Cardiac fibroblast (primary cell): Measurements from ENCODE around the gene IL12A.

ENCODE experiments used
- DNase-seq, 2 donors: peaks; one replicate each; pipeline versions ENCODE4 v3.0.0 to v3.0.0-alpha.2; 2010; ENCODE audit warnings: low read depth in 2 of 2
- H3K4me3 ChIP-seq, 2 donors: replicated peaks in 1 of 2; 1 replicate in 1 of 2; 2 replicates in 1 of 2; pipeline ENCODE4 v1.5.1; 2011; ENCODE audit warnings: low read depth in 2 of 2, low read length in 2 of 2, mild to moderate bottlenecking in 2 of 2, moderate library complexity in 1 of 2
- CTCF ChIP-seq: IDR thresholded peaks from one replicate; pipeline ENCODE4 v1.5.1; 2011; ENCODE audit warnings: low read depth, mild to moderate bottlenecking, low read length, inconsistent platforms

The IL12A gene

DNA sequence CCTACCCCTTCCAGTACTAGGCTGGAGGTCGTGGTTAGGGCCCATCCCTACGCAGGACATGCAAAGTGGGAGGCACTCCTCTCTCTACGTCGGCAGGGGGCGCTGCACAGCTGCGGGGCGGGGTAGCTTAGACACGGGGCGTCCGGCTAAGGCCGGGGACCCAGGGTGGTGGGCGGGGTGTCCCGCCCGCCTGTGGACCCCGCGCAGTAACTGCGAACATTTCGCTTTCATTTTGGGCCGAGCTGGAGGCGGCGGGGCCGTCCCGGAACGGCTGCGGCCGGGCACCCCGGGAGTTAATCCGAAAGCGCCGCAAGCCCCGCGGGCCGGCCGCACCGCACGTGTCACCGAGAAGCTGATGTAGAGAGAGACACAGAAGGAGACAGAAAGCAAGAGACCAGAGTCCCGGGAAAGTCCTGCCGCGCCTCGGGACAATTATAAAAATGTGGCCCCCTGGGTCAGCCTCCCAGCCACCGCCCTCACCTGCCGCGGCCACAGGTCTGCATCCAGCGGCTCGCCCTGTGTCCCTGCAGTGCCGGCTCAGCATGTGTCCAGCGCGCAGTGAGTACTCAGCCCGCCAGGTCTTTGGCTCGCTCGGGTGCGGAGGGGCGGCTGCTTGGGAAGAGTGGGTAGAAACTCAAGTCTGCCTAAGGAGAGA is at the start of gene IL12A:
Gene IL12A, plus strand, starts transcription at position 219 of the 655 bp plus-strand sequence.
- peak within 1 kb of the TSS; percentile 64 to 67 for H3K4me3 ChIP-seq
- TF ChIP-seq CTCF = peak; percentile 92
- DNase-seq = peak; percentile 74 to 77

DNA sequence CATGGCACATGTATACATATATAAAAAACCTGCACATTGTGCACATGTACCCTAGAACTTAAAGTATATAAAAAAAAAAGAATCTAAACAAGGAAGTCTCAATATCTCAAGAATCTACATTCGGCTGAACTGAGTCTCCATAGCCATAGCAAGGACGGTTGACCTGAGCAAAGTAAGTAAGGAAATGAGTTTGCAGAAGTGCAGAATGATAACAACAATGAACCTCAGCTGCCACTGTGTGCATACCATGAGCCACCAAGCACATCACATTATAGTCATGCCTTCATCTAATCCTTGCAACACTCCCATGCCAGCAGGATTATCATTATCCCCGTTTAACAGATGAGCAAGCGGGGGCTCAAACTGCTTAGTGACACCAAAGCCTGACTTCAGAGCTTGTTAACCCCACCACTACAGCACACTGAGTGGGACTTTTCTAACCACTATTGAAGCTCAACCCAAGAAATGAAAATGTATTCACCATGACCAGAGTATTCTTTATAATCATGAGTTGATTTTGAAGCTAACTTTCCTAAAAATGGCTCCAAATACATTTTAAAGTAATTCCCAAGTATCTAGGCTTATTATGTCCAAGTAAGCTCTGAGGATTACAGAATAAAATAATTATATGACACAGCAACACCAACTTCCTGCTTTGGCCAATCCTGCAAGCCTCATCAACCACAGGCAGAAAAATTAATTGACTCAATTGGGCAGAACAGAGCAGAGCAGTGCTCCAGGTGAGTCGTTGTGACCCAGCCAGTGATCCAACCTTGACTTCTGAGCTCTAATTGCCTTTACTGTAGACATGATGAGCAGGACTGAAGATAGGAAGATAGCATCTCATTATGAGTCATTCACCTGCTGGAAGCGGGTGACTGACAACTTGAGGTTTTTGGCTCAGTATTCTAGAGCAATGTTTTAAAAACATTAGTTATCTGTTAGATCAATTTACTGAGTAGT is 47.3 kb upstream of the IL12A start:
- DNase-seq = no peak
- no peak overlapping the region for H3K4me3 ChIP-seq
- TF ChIP-seq CTCF = no peak

DNA sequence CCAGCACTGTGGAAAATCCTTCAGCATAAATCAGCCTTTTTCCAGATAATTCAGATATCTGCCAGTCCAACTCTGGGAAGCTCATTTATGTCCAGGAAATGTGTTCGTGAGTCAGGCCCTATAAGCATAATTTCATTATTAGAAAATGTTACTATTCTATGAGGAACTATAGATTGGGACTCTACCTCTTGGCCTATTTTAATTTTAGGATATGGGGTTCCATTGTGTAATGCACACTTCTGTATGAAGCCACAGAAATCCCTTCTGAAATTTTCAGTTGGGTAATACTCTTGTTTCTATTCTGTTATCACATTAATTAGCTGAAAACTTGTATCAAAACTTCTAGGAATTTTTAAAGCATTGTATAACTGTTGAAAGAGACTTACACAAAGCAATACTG is 43.9 kb upstream of the IL12A start:
- no peak for TF ChIP-seq CTCF
- no peak overlapping the region for H3K4me3 ChIP-seq
- DNase-seq = no peak

GRCh38 chr3:159945930-159946329 is 42.7 kb upstream of the IL12A start:
- no peak overlapping the region for H3K4me3 ChIP-seq
- no peak for TF ChIP-seq CTCF
- no peak for DNase-seq

GRCh38 chr3:159947220-159947619 is 41.4 kb upstream of the IL12A start:
- DNase-seq = peak; percentile 62 to 69
- H3K4me3 ChIP-seq = no peak overlapping the region
- no peak for TF ChIP-seq CTCF

- peak in 1 of 2 donors; percentile 23 for DNase-seq
- H3K4me3 ChIP-seq = no peak overlapping the region
- no peak for TF ChIP-seq CTCF
Measured at GRCh38 chr3:159948429-159949144, 40.0 kb upstream of the IL12A start.
